ENCODE data around the gene ALOXE3.

The ALOXE3 gene

DNA sequence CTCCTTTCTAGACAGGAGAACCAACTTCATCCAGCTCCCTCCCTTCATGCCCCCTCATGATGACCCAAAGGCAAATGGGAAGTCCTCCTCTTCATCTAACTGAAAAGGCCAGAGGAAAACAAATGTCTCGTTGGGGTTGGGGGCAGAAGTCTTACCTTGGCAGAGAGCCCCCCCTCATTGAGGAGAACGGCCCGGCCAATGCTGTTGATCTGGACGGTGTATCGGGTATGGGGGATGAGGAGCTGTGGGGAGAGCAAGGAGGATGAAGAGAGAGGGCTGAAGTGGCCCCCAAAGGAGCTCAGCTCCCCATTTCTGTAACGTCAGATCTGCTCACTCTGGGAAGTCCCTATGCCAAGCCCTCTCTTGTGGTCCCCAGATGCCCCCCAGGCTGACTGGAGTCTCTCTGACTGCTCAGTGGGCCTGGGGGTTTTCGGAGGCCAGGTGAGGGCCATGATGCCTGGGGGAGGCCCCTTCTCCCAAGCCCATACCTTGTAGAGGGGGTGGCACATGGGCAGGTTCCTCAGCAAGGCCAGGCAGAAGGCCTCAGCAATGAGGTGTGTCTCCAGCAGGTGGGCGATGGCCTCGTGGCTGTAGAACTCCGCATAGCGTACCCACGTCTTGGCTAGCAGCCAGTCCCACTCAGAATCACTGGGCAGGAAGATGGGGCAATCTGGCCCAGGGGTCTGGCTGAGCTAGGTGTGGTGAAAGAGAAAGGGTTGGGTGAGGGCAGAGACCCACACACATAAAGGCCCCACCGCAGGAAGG, 41.6 kb downstream of the ALOXE3 start:
- H3K27ac ChIP-seq: no peak overlapping the region
- POLR2A ChIA-PET (ENCODE audit: low non-redundant PET): no interaction called here
- CTCF ChIA-PET: interaction anchor here (0.9 kb wide), 1 partner anchor 16 kb away, joined by 3 read pairs; no protein-coding TSS in a partner anchor
- DNase-seq (ENCODE audit: low spot score): no peak
- TF ChIP-seq CTCF (conservative IDR thresholded peaks at IDR 0.05; ENCODE audit: low read depth): no peak

DNA sequence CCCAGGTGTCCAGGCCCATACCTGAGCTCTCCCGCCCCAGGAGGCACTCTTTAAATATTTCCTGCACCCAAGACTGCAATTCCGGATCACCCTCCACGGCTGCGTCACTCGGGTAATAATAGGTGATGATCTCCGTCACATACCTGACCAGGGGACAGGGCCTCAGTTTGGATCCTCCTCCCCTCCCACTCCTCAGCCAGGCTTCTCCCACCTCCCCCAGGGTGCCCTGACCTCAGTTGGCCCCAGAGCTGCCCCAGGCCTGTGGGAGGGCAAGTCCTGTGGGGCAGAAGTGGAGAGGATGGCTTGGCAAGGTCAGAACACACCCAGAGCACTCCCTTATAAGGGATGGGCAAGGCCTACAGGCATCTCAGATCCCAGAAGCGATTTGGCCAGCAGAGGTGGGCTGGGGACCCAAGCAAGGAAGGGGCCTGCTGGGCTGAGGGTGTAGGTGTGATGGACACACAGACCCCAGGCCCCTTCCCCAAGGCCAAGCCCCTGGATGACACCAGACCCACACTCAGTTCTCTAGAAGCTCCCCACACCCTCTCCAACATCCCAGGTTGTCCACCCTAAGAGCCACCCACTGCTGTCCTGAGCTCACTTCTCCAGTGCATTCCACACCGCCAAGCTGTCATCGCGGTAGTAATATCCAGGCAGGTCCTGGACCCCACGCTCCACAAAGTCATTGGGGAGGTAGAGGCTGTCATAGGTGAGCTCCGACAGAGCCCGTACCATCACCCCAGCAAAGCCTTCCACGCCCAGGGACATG, 42.6 kb downstream of the ALOXE3 start:
- no peak overlapping the region for H3K27ac ChIP-seq
- POLR2A ChIA-PET (ENCODE audit: low non-redundant PET): no interaction called here
- TF ChIP-seq CTCF (conservative IDR thresholded peaks at IDR 0.05; ENCODE audit: low read depth): no peak
- DNase-seq (ENCODE audit: low spot score): no peak
- CTCF ChIA-PET: interaction anchor here (0.8 to 2.8 kb wide), 3 partner anchors 35 to 162 kb away, joined by 4 to 48 read pairs (median 16); partner anchors contain the start of gene ALOXE3

DNA sequence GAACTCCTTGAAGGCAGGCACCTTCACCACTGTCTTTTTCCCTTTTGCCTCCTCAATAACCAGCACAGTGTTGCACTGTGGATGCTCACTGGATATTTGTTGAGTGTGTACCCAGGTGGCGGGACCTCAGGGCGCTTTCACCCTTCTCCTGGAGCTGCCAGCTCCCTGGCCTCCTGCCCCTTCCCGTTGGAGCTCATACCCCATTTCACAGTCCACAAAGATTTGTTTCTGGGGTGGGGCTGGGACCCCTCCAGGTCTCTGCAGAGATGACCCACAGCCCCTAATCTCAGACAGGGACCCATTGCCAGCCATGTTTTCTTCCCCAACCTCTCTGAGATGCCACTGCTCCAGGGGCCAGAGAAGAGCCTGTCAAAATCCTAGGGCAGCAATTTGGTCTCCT, 43.2 kb downstream of the ALOXE3 start:
- TF ChIP-seq CTCF (conservative IDR thresholded peaks at IDR 0.05; ENCODE audit: low read depth): no peak
- POLR2A ChIA-PET (ENCODE audit: low non-redundant PET): no interaction called here
- no peak for DNase-seq (ENCODE audit: low spot score)
- no peak overlapping the region for H3K27ac ChIP-seq
- CTCF ChIA-PET: interaction anchor here (0.8 to 2.8 kb wide), 5 partner anchors 14 to 161 kb away, joined by 3 to 48 read pairs (median 16); partner anchors contain the start of gene ALOXE3

- no peak overlapping the region for H3K27ac ChIP-seq
- TF ChIP-seq CTCF (conservative IDR thresholded peaks at IDR 0.05; ENCODE audit: low read depth): no peak
- POLR2A ChIA-PET (ENCODE audit: low non-redundant PET): no interaction called here
- no peak for DNase-seq (ENCODE audit: low spot score)
- CTCF ChIA-PET: interaction anchor here (0.5 to 2.8 kb wide), 15 partner anchors 8 to 148 kb away, joined by 3 to 48 read pairs (median 5); partner anchors contain the start of genes ALOX12B and ALOXE3
Measured at GRCh38 chr17:8074554-8074953, 43.8 kb downstream of the ALOXE3 start.

DNA sequence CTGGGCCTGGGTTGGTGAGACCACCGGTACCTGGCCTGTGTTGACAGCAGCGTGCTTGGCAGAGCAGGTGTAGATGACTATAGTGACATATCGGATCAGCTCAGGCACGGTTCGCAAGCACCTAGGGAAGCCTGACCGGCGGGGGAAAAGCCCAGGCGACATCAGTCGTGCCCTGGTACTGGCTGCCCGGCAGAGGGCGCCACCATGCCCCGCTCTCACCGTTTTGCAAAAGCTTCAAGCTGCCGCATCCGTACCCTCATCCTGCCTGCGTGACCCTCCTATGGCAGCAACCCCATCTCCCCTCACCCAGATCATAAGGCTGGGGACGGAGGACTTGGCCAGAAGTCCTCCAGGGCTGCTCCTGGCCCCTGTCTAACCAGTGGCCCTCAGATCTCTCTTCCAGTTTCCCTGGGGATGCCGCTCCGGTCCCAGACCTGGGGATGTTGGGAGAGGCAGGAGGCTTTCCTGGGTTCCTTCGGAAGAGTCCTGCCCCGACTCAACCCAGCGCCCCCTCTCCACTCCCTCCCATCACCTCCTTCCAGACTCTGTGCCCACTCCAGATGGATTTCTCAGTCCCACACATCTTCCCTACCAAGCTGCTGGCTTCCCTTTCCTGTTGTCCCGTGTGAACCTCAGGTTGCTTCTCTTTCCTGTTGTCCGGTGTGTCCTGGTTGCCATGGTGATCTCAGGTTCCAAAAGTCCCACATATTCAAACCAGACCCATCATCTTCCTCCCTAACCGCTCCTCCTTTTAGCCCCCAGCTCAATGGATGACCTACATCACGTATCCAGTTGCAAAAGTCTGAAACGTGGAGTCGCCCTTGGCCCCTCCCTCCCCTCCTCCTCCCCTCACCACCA, 44.5 kb downstream of the ALOXE3 start:
- peak overlapping the region; percentile 30; the same call in 1 of the 2 replicates for H3K27ac ChIP-seq
- CTCF ChIA-PET: interaction anchor here (0.5 to 2.8 kb wide), 29 partner anchors 8 to 1994 kb away, joined by 3 to 48 read pairs (median 4); partner anchors contain the start of genes ALOX12B and ALOXE3
- TF ChIP-seq CTCF (conservative IDR thresholded peaks at IDR 0.05; ENCODE audit: low read depth): peak; percentile 81
- peak; percentile 66 for DNase-seq (ENCODE audit: low spot score)
- POLR2A ChIA-PET (ENCODE audit: low non-redundant PET): interaction anchor here (0.6 kb wide), 1 partner anchor 22 kb away, joined by 5 read pairs; no protein-coding TSS in a partner anchor
